Adrenal gland (tissue), 12 donors: ENCODE data around the gene DHDDS. TPM values are rescaled to one million over a fixed set of nuclear protein-coding genes. Genes with fewer than 3 reads are reported as not detected.
"Not testable (repeated sequence)": the region's sequence is repeated elsewhere in the genome, so short reads cannot be mapped to it uniquely, and the experiment has no call there.

Experiments
- DNase-seq, 7 donors: peaks; one replicate each; pipeline ENCODE4 v3.0.0-alpha.2; 2019 to 2020
- H3K27ac ChIP-seq, 5 donors: fragments of 200-600 bp; sonication (generic) in 4 of 5; 1 replicate in 3 of 5; 2 replicates in 2 of 5; pipeline versions ENCODE4 v1.5.1 to v1.8.0; 2016 to 2020; ENCODE audit warnings: mild to moderate bottlenecking in 1 of 5
- H3K27me3 ChIP-seq: fragments of 200-600 bp; 2 replicates; pipeline ENCODE4 v1.8.0; 2021
- H3K36me3 ChIP-seq, 2 donors: fragments of 200-600 bp; replicated peaks in 1 of 2; 1 replicate in 1 of 2; 2 replicates in 1 of 2; pipeline versions ENCODE4 v1.5.1 to v1.8.0; 2018 to 2022
- H3K4me1 ChIP-seq, 2 donors: fragments of 200-600 bp; replicated peaks in 1 of 2; 1 replicate in 1 of 2; 2 replicates in 1 of 2; pipeline versions ENCODE4 v1.5.1 to v1.8.0; 2018 to 2021
- H3K4me3 ChIP-seq, 4 donors: fragments of 200-600 bp; sonication (generic) in 3 of 4; one replicate each; pipeline ENCODE4 v1.5.1; 2016 to 2018
- H3K9me3 ChIP-seq, 3 donors: fragments of 200-600 bp; sonication (generic) in 1 of 3; replicated peaks in 1 of 3; 1 replicate in 2 of 3; 2 replicates in 1 of 3; pipeline versions ENCODE4 v1.5.1 to v1.8.0; 2016 to 2021
- CTCF ChIP-seq, 6 experiments: fragments of 450-650 bp in 4 of 6; fragments of 200-600 bp in 2 of 6; sonication (generic) in 1 of 6; IDR thresholded peaks; 1 replicate in 5 of 6; 2 replicates in 1 of 6; pipeline versions ENCODE4 v1.5.1 to v1.8.0; 2016 to 2021; ENCODE audit warnings: antibody characterized with exemption in 6 of 6, mild to moderate bottlenecking in 2 of 6, moderate library complexity in 1 of 6
- POLR2A ChIP-seq, 2 donors: fragments of 450-650 bp; IDR thresholded peaks; one replicate each; pipeline ENCODE4 v1.6.1; 2017; ENCODE audit warnings: antibody characterized with exemption in 2 of 2, mild to moderate bottlenecking in 2 of 2, moderate library complexity in 1 of 2
- WGBS, 4 donors: extraction: QIAGEN DNeasy Blood & Tissue Kit in 2 of 4; methylation state at CpG; one replicate each; pipeline versions ENCODE4 v1.1.5 to v1.1.7; 2013 to 2017; 5-methylcytosine and 5-hydroxymethylcytosine counted together
- intact Hi-C, 2 donors: fragments of 100-400 bp; cut with DNase I; formaldehyde crosslinking; loops; one replicate each; pipeline versions ENCODE4 v1.14.1 to v1.15.0; 2022 to 2023
- polyA plus RNA-seq, 3 donors: library from polyadenylated mRNA; stranded (reverse); fragments of 200-250 nt in 2 of 3; fragments of 350-450 nt in 1 of 3; fragmentation: Illumina TruSeq in 1 of 3; extraction: RNeasy Lipid Tissue Mini Kit (QIAGEN cat#74804) in 1 of 3; gene quantifications; one replicate each; pipeline ENCODE4 v1.2.3, GENCODE V29; 2013 to 2014
- total RNA-seq, 9 donors: library from RNA; depleted of rRNA in 4 of 9; stranded (reverse); fragments of >200 nt in 4 of 9; fragments of 120-200 nt in 1 of 9; fragmentation: NEBNext Ultra II Directional in 1 of 9; extraction: Animal tissue kit (Norgen Biotek cat#: 25700) in 1 of 9; gene quantifications; one replicate each; pipeline versions ENCODE4 v1.1.0 to v1.2.4, GENCODE V29; 2013 to 2023
- donor health status: healthy with polysubstance abuse.
- donor health status: Bipolar disorder and iron deficiency.
- donor health status: DM: yes; HTN: yes; CAD: no.
- donor health status: DM: no; HTN: no; CAD: no.
- donor health status: DM: no; HTN: no; CAD: no.
- donor health status: DM: yes; HTN: yes; CAD: no.

DHDDS gene
- total and polyA plus RNA-seq, 12 donors, result 24.0 to 77.2 (median 43.7) TPM

- Histone ChIP-seq H3K4me1 (peaks cover 11% of the 10 kb centered on the region in 2 donors), H3K27ac (no peak overlapping the region), H3K4me3 (no peak overlapping the region), H3K9me3 (no peaks in the 10 kb centered on the region), H3K27me3 (no peaks in the 10 kb centered on the region), H3K36me3 (no peaks in the 10 kb centered on the region)
- 90 to 95% (median 95%) methylated on average over 7 of the region's 7 CpGs for WGBS, 4 donors
- no peak for DNase-seq
- intact Hi-C loops, result no loop called here
- TF ChIP-seq POLR2A (IDR thresholded peaks at IDR 0.05) (no peak), CTCF (IDR thresholded peaks at IDR 0.05) (no peak)
Observed at GRCh38 chr1:26498894-26499293, 66.8 kb downstream of the DHDDS start.

- no peaks in the 10 kb centered on the region for H3K9me3 ChIP-seq
- intact Hi-C loops, result no loop called here
- peak in 1 of 2 donors; percentile 67 for TF ChIP-seq POLR2A (IDR thresholded peaks at IDR 0.05)
- peak in 2 of 6 experiments; percentile 28 to 32 for TF ChIP-seq CTCF (IDR thresholded peaks at IDR 0.05)
- 0 to 7% (median 1%) methylated on average over 3 to 74 of the region's 74 CpGs for WGBS, 4 donors
- no peaks in the 10 kb centered on the region for H3K27me3 ChIP-seq
- peaks cover 11% of the 10 kb centered on the region in 2 donors for H3K4me1 ChIP-seq
- peak overlapping the region; percentile 19 to 59 (median 48) for H3K4me3 ChIP-seq
- no peaks in the 10 kb centered on the region for H3K36me3 ChIP-seq
- peak overlapping the region; percentile 72 to 96 (median 86) for H3K27ac ChIP-seq
- peak; percentile 64 to 94 (median 88) for DNase-seq
Observed at GRCh38 chr1:26500488-26501175, 68.5 kb downstream of the DHDDS start.

GRCh38 chr1:26510711-26511110, 78.6 kb downstream of the DHDDS start:
- H3K4me1 ChIP-seq, DNase-seq, H3K4me3 ChIP-seq, H3K27me3 ChIP-seq, H3K9me3 ChIP-seq, intact Hi-C loops, H3K27ac ChIP-seq, H3K36me3 ChIP-seq: not testable (repeated sequence)
- WGBS, 4 donors, result 67 to 78% (median 73%) methylated on average over 2 of the region's 2 CpGs

GRCh38 chr1:26515836-26516235, 83.7 kb downstream of the DHDDS start:
- intact Hi-C loops, H3K27me3 ChIP-seq, H3K4me1 ChIP-seq, H3K36me3 ChIP-seq, DNase-seq, H3K4me3 ChIP-seq, H3K9me3 ChIP-seq, H3K27ac ChIP-seq: not testable (repeated sequence)
- WGBS, 4 donors, result 82 to 92% (median 89%) methylated on average over 4 of the region's 4 CpGs

- H3K27ac ChIP-seq, result no peak overlapping the region
- no peaks in the 10 kb centered on the region for H3K9me3 ChIP-seq
- H3K4me1 ChIP-seq, result no peaks in the 10 kb centered on the region
- TF ChIP-seq POLR2A (IDR thresholded peaks at IDR 0.05) (no peak), CTCF (IDR thresholded peaks at IDR 0.05) (no peak)
- no peak overlapping the region for H3K4me3 ChIP-seq
- H3K27me3 ChIP-seq, result no peaks in the 10 kb centered on the region
- 88 to 97% (median 93%) methylated on average over 4 of the region's 4 CpGs for WGBS, 4 donors
- H3K36me3 ChIP-seq, result no peaks in the 10 kb centered on the region
- no peak for DNase-seq
- intact Hi-C loops, result no loop called here
Observed at GRCh38 chr1:26516987-26517765, 85.1 kb downstream of the DHDDS start.
